Right renal pelvis (tissue), 4 donors: Measurements from ENCODE around the gene DUSP16. TPM values are rescaled to one million over a fixed set of nuclear protein-coding genes. Genes with fewer than 3 reads are reported as not detected.

Experiments
- polyA plus RNA-seq, 4 donors: library from polyadenylated mRNA; unstranded; fragments of 120-200 nt; gene quantifications; one replicate each; pipeline ENCODE4 v1.2.1, GENCODE V29; 2013; ENCODE audit not compliant: insufficient read length in 4 of 4

DUSP16 gene
- polyA plus RNA-seq, 4 donors, result 25.1 to 28.7 (median 26.0) TPM

Other genes with a start within 250 kb of the DUSP16 start
- 10 to 100 TPM; 34.7 to 43.3 (median 40.1) TPM for gene MANSC1, start 212.6 kb downstream of the DUSP16 start, polyA plus RNA-seq
- 1 to 10 TPM; 8.2 to 9.2 (median 8.2) TPM for gene BORCS5, start 205.8 kb downstream of the DUSP16 start, polyA plus RNA-seq
- 10 to 100 TPM; 36.0 to 42.3 (median 39.0) TPM for gene CREBL2, start 49.0 kb upstream of the DUSP16 start, polyA plus RNA-seq
- 1 to 10 TPM; 1.4 to 2.3 (median 1.5) TPM for gene GPR19, start 133.3 kb upstream of the DUSP16 start, polyA plus RNA-seq
- gene CDKN1B, start 154.5 kb upstream of the DUSP16 start, polyA plus RNA-seq, result 10 to 100 TPM; 69.3 to 83.4 (median 71.6) TPM
- 10 to 100 TPM in 3 of 4 donors, 1 to 10 TPM in 1; 9.3 to 15.6 (median 11.4) TPM for gene APOLD1, start 222.8 kb upstream of the DUSP16 start, polyA plus RNA-seq